ENCODE data around the gene SLC39A3.
"Not testable (repeated sequence)": the region's sequence is repeated elsewhere in the genome, so short reads cannot be mapped to it uniquely, and the experiment has no call there.

SLC39A3 gene

GRCh38 chr19:2722541-2723344 lies 17.1 kb downstream of the SLC39A3 start:
- DNase-seq (ENCODE audit: low read depth in 2 of 2), result no peak

GRCh38 chr19:2721570-2722540 lies 18.0 kb downstream of the SLC39A3 start:
- DNase-seq (ENCODE audit: low read depth in 2 of 2), result no peak

GRCh38 chr19:2720777-2721569 lies 18.8 kb downstream of the SLC39A3 start, which contains the start of gene DIRAS1:
Gene DIRAS1 (minus strand): TSS chr19:2721372. CDS start chr19:2717806, 3,566 bp downstream.
- no peak for DNase-seq (ENCODE audit: low read depth in 2 of 2)

- DNase-seq (ENCODE audit: low read depth in 2 of 2), result no peak
These were observed 19.7 kb downstream of the SLC39A3 start for GRCh38 chr19:2719920-2720776.

- no peak for DNase-seq (ENCODE audit: low read depth in 2 of 2)
These were observed 20.5 kb downstream of the SLC39A3 start for GRCh38 chr19:2719232-2719735.

GRCh38 chr19:2717638-2718541 lies 21.9 kb downstream of the SLC39A3 start:
- no peak for DNase-seq (ENCODE audit: low read depth in 2 of 2)

- no peak for DNase-seq (ENCODE audit: low read depth in 2 of 2)
These were observed 22.8 kb downstream of the SLC39A3 start for GRCh38 chr19:2716722-2717637.

GRCh38 chr19:2716275-2716650 lies 23.6 kb downstream of the SLC39A3 start:
- DNase-seq (ENCODE audit: low read depth in 2 of 2), result no peak

- DNase-seq (ENCODE audit: low read depth in 2 of 2), result no peak
These were observed 24.1 kb downstream of the SLC39A3 start for GRCh38 chr19:2715470-2716274.

- DNase-seq (ENCODE audit: low read depth in 2 of 2), result no peak
These were observed 25.1 kb downstream of the SLC39A3 start for GRCh38 chr19:2714531-2715269.

- DNase-seq (ENCODE audit: low read depth in 2 of 2), result not testable (repeated sequence)
These were observed 25.7 kb downstream of the SLC39A3 start for GRCh38 chr19:2714102-2714501.

- not testable (repeated sequence) for DNase-seq (ENCODE audit: low read depth in 2 of 2)
These were observed 26.6 kb downstream of the SLC39A3 start for GRCh38 chr19:2713170-2713569.

GRCh38 chr19:2711875-2712205 lies 28.0 kb downstream of the SLC39A3 start:
- DNase-seq (ENCODE audit: low read depth in 2 of 2), result no peak

- DNase-seq (ENCODE audit: low read depth in 2 of 2), result no peak
These were observed 28.5 kb downstream of the SLC39A3 start for GRCh38 chr19:2711172-2711874.

GRCh38 chr19:2706251-2706650 lies 33.6 kb downstream of the SLC39A3 start:
- DNase-seq (ENCODE audit: low read depth in 2 of 2), result no peak

- DNase-seq (ENCODE audit: low read depth in 2 of 2), result no peak
These were observed 36.1 kb downstream of the SLC39A3 start for GRCh38 chr19:2703691-2704216.

All from stimulated activated CD4-positive, alpha-beta T cell treated with anti-CD3 and anti-CD28 coated beads, Interleukin-1b, Interleukin-23, amount 100 ng/mL, for 4 hours (primary cell).